Measurements from ENCODE around the gene SUN2. TPM values are rescaled to one million over a fixed set of nuclear protein-coding genes. Genes with fewer than 3 reads are reported as not detected.

Gene SUN2
- polyA plus RNA-seq, 1 donor from 2014 or later = 172 TPM

DNA sequence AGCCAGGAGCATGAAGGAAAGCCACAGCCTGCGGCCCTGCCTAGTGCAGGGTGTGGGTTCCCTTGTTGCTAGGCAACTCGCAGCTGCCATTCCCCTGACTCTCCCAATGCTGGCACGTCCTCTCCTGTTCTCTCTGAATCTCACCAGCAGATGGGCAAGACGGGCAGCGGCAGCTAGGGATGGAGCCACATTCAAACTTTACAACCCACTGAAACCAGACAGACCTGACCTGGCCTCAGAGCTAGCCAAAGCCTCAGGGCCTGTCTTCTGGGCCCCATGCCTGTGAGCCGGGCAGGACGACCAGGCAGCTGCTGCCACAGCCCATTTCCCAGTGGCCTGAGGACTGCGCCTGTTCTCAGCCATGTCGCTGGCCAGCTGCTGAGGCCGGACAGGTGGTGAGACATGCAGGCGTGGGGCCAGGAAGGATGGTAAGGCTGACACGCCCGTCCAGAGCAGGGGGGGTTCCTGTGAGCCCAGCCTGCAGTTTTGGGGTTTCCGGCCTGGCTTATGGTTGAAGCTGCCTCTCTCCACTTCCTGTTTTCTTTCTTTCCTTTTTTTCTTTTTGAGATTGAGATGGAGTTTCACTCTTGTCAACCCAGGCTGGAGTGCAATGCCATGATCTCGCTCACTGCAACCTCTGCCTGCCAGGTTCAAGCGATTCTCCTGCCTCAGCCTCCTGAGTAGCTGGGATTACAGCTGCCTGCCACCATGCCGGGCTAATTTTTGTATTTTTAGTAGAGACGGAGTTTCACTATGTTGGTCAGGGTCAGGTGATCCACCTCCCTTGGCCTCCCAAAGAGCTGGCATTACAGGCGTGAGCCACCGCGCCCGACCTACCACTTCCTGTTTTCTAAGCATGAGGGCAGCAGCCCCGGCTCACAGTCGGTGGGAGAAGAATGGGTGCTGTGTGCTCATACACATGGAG is 4.1 kb downstream of the SUN2 start:
- H3K79me2 ChIP-seq (replicated peaks; ENCODE audit: insufficient read depth, low read length) = peaks cover 25% of the 10 kb centered on the region
- H3K9me2 ChIP-seq (ENCODE audit: insufficient read depth, low read length) = no peaks in the 10 kb centered on the region
- H3K4me3 ChIP-seq (ENCODE audit: low read length) = no peak overlapping the region
- H3K27ac ChIP-seq (ENCODE audit: low read length) = no peak overlapping the region
- no peaks in the 10 kb centered on the region for H3F3A ChIP-seq (ENCODE audit: insufficient read depth, low read length, poor library complexity, severe bottlenecking)
- no peaks in the 10 kb centered on the region for H4K20me1 ChIP-seq (ENCODE audit: insufficient read depth)
- TF ChIP-seq EZH2 (IDR thresholded peaks at IDR 0.05; ENCODE audit: borderline replicate concordance, insufficient read depth, low read length, poor library complexity, severe bottlenecking) (no peak), REST (IDR thresholded peaks at IDR 0.05; ENCODE audit: borderline replicate concordance) (no peak)
- no peak overlapping the region for H3K9ac ChIP-seq (ENCODE audit: low read length)
- no peak overlapping the region for H3K4me2 ChIP-seq (ENCODE audit: low read length)
- H3K27me3 ChIP-seq (ENCODE audit: insufficient read depth, low read depth, low read length) = no peaks in the 10 kb centered on the region
- no peaks in the 10 kb centered on the region for H3K9me3 ChIP-seq (ENCODE audit: low read length)
- H3K36me3 ChIP-seq (ENCODE audit: insufficient read depth, low read length) = no peaks in the 10 kb centered on the region
- no peak overlapping the region for H2AFZ ChIP-seq (ENCODE audit: low read depth, low read length)

GRCh38 chr22:38751066-38751421 is 4.8 kb downstream of the SUN2 start:
- no peaks in the 10 kb centered on the region for H3F3A ChIP-seq (ENCODE audit: insufficient read depth, low read length, poor library complexity, severe bottlenecking)
- H3K27ac ChIP-seq (ENCODE audit: low read length) = no peak overlapping the region
- no peak overlapping the region for H3K9ac ChIP-seq (ENCODE audit: low read length)
- TF ChIP-seq, protein P1, sequence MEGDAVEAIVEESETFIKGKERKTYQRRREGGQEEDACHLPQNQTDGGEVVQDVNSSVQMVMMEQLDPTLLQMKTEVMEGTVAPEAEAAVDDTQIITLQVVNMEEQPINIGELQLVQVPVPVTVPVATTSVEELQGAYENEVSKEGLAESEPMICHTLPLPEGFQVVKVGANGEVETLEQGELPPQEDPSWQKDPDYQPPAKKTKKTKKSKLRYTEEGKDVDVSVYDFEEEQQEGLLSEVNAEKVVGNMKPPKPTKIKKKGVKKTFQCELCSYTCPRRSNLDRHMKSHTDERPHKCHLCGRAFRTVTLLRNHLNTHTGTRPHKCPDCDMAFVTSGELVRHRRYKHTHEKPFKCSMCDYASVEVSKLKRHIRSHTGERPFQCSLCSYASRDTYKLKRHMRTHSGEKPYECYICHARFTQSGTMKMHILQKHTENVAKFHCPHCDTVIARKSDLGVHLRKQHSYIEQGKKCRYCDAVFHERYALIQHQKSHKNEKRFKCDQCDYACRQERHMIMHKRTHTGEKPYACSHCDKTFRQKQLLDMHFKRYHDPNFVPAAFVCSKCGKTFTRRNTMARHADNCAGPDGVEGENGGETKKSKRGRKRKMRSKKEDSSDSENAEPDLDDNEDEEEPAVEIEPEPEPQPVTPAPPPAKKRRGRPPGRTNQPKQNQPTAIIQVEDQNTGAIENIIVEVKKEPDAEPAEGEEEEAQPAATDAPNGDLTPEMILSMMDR (IDR thresholded peaks at IDR 0.05; ENCODE audit: poor library complexity, severe bottlenecking) = no peak
- no peak for TF ChIP-seq TAF1 (IDR thresholded peaks at IDR 0.05; ENCODE audit: low read depth)
- TF ChIP-seq EZH2 (IDR thresholded peaks at IDR 0.05; ENCODE audit: borderline replicate concordance, insufficient read depth, low read length, poor library complexity, severe bottlenecking) = no peak
- TF ChIP-seq POLR2AphosphoS5 (IDR thresholded peaks at IDR 0.05) = no peak
- TF ChIP-seq RAD21 (conservative IDR thresholded peaks at IDR 0.05) = no peak
- no peak for TF ChIP-seq MXI1 (conservative IDR thresholded peaks at IDR 0.05; ENCODE audit: poor library complexity, severe bottlenecking)
- TF ChIP-seq REST (IDR thresholded peaks at IDR 0.05; ENCODE audit: borderline replicate concordance) = no peak
- H3K9me2 ChIP-seq (ENCODE audit: insufficient read depth, low read length) = no peaks in the 10 kb centered on the region
- no peaks in the 10 kb centered on the region for H3K27me3 ChIP-seq (ENCODE audit: insufficient read depth, low read depth, low read length)
- no peaks in the 10 kb centered on the region for H3K9me3 ChIP-seq (ENCODE audit: low read length)
- no peak overlapping the region for H2AFZ ChIP-seq (ENCODE audit: low read depth, low read length)
- H3K79me2 ChIP-seq (replicated peaks; ENCODE audit: insufficient read depth, low read length) = peaks cover 25% of the 10 kb centered on the region
- no peaks in the 10 kb centered on the region for H3K36me3 ChIP-seq (ENCODE audit: insufficient read depth, low read length)
- no peak overlapping the region for H3K4me3 ChIP-seq (ENCODE audit: low read length)
- no peak overlapping the region for H3K4me2 ChIP-seq (ENCODE audit: low read length)
- no peaks in the 10 kb centered on the region for H4K20me1 ChIP-seq (ENCODE audit: insufficient read depth)

Data from neural cell (in vitro differentiated cells).